ENCODE results near the gene GSE1.

GSE1 gene

GRCh38 chr16:85658504-85659326 lies 45.6 kb downstream of the GSE1 start:
- DNase-seq (ENCODE audit: low spot score) (no peak), FAIRE-seq (no peak)

GRCh38 chr16:85659336-85659735 lies 46.2 kb downstream of the GSE1 start:
- FAIRE-seq (no peak), DNase-seq (ENCODE audit: low spot score) (no peak)

GRCh38 chr16:85659805-85660511 lies 46.8 kb downstream of the GSE1 start:
- FAIRE-seq, result no peak
- peak; percentile 31 for DNase-seq (ENCODE audit: low spot score)

GRCh38 chr16:85660843-85661739 lies 48.0 kb downstream of the GSE1 start:
- FAIRE-seq (no peak), DNase-seq (ENCODE audit: low spot score) (no peak)

GRCh38 chr16:85661740-85662481 lies 48.8 kb downstream of the GSE1 start:
- DNase-seq (ENCODE audit: low spot score) (no peak), FAIRE-seq (no peak)

GRCh38 chr16:85662482-85662812 lies 49.3 kb downstream of the GSE1 start:
- no peak for FAIRE-seq
- DNase-seq (ENCODE audit: low spot score), result no peak

GRCh38 chr16:85662976-85663830 lies 50.1 kb downstream of the GSE1 start:
- FAIRE-seq (no peak), DNase-seq (ENCODE audit: low spot score) (no peak)

GRCh38 chr16:85663891-85664321 lies 50.8 kb downstream of the GSE1 start:
- DNase-seq (ENCODE audit: low spot score), result no peak
- FAIRE-seq, result no peak

- no peak for DNase-seq (ENCODE audit: low spot score)
- no peak for FAIRE-seq
Measured at GRCh38 chr16:85664580-85665372, 51.7 kb downstream of the GSE1 start.

- FAIRE-seq, result no peak
- no peak for DNase-seq (ENCODE audit: low spot score)
Measured at GRCh38 chr16:85665373-85665740, 52.2 kb downstream of the GSE1 start.

- FAIRE-seq, result no peak
- DNase-seq (ENCODE audit: low spot score), result no peak
Measured at GRCh38 chr16:85665929-85666328, 52.8 kb downstream of the GSE1 start.

- DNase-seq (ENCODE audit: low spot score) (no peak), FAIRE-seq (no peak)
Measured at GRCh38 chr16:85667261-85667660, 54.1 kb downstream of the GSE1 start.

- DNase-seq (ENCODE audit: low spot score) (no peak), FAIRE-seq (no peak)
Measured at GRCh38 chr16:85667841-85668413, 54.8 kb downstream of the GSE1 start.

GRCh38 chr16:85668676-85669424 lies 55.7 kb downstream of the GSE1 start:
- FAIRE-seq (no peak), DNase-seq (ENCODE audit: low spot score) (no peak)

GRCh38 chr16:85670840-85671239 lies 57.7 kb downstream of the GSE1 start:
- DNase-seq (ENCODE audit: low spot score), result no peak
- no peak for FAIRE-seq

- DNase-seq (ENCODE audit: low spot score), result no peak
- FAIRE-seq, result no peak
Measured at GRCh38 chr16:85673529-85674417, 60.7 kb downstream of the GSE1 start.

GRCh38 chr16:85674418-85674755 lies 61.3 kb downstream of the GSE1 start:
- DNase-seq (ENCODE audit: low spot score), result no peak
- no peak for FAIRE-seq

- DNase-seq (ENCODE audit: low spot score) (no peak), FAIRE-seq (no peak)
Measured at GRCh38 chr16:85674828-85675227, 61.7 kb downstream of the GSE1 start.

Data from RCC 7860 (cell line).